SKM-1 (cell line): ENCODE measurements around the gene SLC32A1.

Experiments
- DNase-seq: peaks from one replicate; lab custom pipeline; 2025; ENCODE audit not compliant: unreplicated experiment; lab: John Stamatoyannopoulos, UW

The SLC32A1 gene

DNA sequence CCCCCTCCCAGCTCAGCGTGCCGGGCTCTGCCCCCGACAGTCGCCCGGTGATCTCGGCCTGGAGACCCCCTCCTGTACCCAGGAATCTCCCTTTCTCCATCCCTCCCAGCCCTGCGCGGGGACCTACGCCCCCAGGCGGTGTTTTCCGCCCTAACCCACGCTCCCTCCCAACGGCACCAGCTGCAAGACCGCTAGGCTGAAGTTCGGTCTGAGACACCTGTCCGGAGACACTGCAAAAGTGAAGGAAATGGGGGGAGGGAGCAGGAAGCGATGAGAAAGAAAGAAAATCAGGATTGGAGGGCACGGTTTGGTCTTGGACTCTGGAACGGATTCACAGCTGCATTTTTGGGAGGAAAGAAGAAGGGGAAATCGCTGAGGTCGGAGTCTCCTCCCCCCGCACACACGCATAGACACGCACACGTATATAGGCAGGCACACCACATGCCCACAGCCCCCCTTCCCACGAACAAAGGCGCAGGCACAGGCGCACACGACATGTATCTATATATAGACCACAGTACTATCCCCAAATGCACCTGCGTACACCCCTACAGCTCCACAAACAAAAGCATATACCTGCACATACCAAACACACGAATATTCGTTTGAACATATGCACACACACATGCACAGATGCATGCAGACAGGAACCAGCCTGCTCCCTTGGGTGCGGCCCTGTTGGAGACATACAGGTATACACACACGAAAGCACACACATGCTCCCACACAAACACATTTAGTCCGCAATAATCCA lies 1.0 kb downstream of the SLC32A1 start:
- DNase-seq: no peak

- no peak for DNase-seq
Measured at GRCh38 chr20:38725931-38726803, 1.9 kb downstream of the SLC32A1 start.

DNA sequence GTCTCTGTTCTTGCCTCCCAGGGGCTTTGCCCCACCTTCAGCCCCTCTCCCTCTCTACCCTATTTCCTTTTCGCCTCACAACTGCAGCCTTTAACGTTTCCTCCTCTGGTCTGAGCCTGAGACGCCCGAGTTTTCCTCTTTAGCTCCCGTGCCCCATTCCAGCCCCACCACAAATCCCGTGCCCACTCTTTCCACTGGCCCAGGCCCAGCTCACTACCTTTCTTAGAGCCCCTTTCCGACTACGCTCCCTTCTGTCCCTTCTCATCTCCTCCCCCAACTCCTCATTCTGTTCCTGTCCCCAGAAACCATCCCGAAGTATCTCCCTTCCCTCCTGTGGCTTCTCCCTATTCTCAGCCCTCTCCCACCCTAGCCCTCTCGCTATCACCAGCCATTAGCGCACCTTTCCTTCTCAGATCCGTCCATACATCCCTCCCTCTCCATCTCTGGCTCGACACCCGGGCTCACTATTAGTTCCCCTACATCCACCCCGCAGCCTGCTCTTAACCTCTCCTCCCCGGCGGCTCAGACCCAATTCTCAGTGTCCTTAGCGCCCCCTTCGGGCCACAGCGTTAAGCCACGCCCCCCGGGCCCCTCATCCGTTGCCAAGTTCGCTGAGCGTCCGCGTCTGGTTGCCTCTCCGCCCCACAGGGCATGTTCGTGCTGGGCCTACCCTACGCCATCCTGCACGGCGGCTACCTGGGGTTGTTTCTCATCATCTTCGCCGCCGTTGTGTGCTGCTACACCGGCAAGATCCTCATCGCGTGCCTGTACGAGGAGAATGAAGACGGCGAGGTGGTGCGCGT lies 2.7 kb downstream of the SLC32A1 start:
- DNase-seq: no peak

DNA sequence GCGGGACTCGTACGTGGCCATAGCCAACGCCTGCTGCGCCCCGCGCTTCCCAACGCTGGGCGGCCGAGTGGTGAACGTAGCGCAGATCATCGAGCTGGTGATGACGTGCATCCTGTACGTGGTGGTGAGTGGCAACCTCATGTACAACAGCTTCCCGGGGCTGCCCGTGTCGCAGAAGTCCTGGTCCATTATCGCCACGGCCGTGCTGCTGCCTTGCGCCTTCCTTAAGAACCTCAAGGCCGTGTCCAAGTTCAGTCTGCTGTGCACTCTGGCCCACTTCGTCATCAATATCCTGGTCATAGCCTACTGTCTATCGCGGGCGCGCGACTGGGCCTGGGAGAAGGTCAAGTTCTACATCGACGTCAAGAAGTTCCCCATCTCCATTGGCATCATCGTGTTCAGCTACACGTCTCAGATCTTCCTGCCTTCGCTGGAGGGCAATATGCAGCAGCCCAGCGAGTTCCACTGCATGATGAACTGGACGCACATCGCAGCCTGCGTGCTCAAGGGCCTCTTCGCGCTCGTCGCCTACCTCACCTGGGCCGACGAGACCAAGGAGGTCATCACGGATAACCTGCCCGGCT lies 3.4 kb downstream of the SLC32A1 start:
- DNase-seq: no peak

- no peak for DNase-seq
Measured at GRCh38 chr20:38728191-38728781, 4.0 kb downstream of the SLC32A1 start.

DNA sequence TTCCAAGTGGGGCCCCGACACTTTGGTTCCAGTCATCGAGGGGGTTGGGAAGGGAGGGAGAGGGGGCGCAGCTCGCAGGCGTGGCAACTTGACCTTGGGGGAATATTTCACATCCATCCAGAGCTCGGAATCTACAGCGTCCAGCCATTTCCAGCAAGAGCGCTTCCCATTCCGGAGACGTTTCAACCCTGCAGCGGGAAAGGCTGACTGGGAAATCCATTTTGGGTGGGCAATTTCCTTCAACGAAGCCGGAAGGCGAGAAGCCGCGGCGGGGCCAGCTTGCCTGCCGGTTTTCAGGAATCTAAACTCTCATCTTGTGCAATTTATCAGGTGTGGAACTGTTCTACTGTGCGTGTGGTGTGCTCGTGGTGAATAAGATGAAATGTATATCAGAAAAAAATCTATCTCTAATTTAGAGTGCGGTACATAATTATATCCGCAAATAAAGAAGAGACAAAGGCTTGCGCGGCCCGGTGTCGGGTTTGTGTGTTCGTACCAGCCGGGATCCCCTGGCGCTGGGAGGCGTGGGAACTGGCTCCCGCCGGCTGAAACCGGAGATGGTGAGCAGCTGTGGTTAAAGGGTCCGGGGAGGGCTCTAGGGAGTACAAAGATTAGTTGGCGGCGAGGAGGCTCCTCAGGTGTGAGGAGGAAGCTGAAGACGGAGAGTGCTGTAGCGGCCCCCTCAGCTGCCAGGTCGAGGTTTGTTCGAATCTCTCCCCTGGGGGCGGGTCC lies 4.8 kb downstream of the SLC32A1 start:
- no peak for DNase-seq

DNA sequence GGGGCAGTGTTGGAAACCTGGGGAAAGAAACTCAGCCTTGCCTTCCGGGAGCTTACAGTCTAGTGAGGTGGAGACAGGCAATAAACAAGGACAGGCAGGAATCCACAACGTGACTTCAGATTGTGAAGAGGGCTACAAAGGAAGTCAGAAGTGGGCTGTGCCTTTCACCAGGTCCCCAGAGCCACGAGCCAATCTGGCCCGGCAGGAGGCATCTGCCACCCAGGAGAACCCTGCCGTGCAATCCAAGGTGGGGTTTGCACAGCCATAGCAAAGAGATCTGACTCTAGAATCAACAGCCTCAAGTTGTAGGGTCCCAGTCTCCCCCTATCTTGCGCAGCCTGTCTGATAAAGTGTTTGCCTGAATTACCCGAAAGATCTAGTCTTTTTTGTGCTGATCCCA lies 5.5 kb downstream of the SLC32A1 start:
- DNase-seq: no peak

DNA sequence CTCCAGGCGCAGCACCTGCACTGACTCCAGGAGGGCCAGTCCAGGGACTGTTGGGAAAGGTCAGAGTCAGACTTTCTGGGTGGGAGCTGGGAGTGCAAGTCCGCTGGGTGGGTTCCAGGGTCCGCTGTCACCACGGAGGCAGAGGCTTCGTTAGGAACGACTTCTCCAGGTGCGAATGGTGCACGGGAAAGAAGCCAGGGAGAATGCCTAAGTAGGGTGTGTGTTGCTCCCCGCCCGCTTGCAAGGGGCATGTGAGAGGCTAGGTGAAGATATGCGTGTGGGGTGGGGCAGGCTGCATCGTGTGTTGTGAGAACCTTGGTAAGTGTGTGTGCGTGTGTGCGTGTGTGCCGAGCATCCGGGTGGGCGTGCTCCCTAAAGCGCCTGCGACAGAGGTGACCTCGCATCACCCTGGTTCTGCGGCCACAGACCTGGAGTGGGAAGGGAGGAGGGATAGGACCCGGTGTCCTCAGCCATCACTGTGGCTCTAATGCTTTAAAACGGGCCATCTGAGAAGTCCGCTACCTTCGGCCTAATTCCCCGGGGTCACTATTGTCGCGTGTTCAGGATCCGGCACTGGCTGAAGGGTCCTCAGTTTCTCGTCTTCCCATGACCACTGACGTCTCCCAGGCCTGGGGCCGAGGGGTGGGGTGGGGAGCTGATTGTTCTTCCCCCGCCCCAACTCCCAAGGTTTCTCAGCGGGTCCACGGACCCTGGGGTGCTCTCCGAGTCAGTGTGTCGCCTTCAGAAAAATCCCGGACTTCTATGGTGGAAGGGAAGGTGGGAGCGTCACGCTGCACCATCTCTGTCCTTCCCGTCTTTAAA lies 6.1 kb downstream of the SLC32A1 start:
- no peak for DNase-seq

- DNase-seq: no peak
Measured at GRCh38 chr20:38730989-38731737, 6.9 kb downstream of the SLC32A1 start.

- no peak for DNase-seq
Measured at GRCh38 chr20:38731738-38732113, 7.4 kb downstream of the SLC32A1 start.

GRCh38 chr20:38732981-38733380 lies 8.7 kb downstream of the SLC32A1 start:
- DNase-seq: no peak

- no peak for DNase-seq
Measured at GRCh38 chr20:38735172-38735571, 10.9 kb downstream of the SLC32A1 start.

GRCh38 chr20:38737887-38738286 lies 13.6 kb downstream of the SLC32A1 start:
- DNase-seq: no peak

- no peak for DNase-seq
Measured at GRCh38 chr20:38745757-38746156, 21.5 kb downstream of the SLC32A1 start.

GRCh38 chr20:38747495-38748096 lies 23.3 kb downstream of the SLC32A1 start:
- DNase-seq: no peak

GRCh38 chr20:38748097-38748860 lies 24.0 kb downstream of the SLC32A1 start, which contains the start of gene ACTR5:
ACTR5 (plus strand) TSS chr20:38748460; CDS start chr20:38748479, 19 bp downstream.
- DNase-seq: peak; percentile 87

DNA sequence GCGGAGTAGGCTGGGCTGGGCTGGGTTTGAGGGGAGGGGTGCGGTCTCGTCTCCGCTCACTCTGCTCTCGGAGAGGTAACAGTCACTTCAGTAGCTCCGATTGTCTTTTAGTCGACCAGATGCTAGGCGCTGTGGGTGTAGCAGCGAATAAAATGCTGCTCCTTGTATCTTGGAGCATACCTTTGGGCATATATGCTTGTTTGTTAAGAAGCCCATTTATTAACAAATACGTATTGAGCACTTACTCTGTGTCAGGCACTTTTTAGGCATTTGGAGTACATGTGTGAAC lies 24.5 kb downstream of the SLC32A1 start:
- no peak for DNase-seq
